Fibroblast of lung (primary cell): ENCODE measurements around the gene NLRP4. TPM values are rescaled to one million over a fixed set of nuclear protein-coding genes. Genes with fewer than 3 reads are reported as not detected.

Source experiments
- DNase-seq, 2 donors: peaks; one replicate each; pipeline versions ENCODE4 v3.0.0 to v3.0.0-alpha.2; 2010; ENCODE audit warnings: low read depth in 2 of 2
- H2AFZ ChIP-seq: 2 replicates; pipeline ENCODE4 v1.5.1; 2012; ENCODE audit warnings: low read length, control low read depth, inconsistent platforms
- H3K27ac ChIP-seq: 2 replicates; pipeline ENCODE4 v1.5.1; 2011; ENCODE audit warnings: low read length, control low read depth; ENCODE audit not compliant: insufficient read depth
- H3K27me3 ChIP-seq: 2 replicates; pipeline ENCODE4 v1.5.1; 2011; ENCODE audit warnings: mild to moderate bottlenecking, low read length; ENCODE audit not compliant: control insufficient read depth, insufficient read depth
- H3K36me3 ChIP-seq: 2 replicates; pipeline ENCODE4 v1.5.1; 2011; ENCODE audit warnings: low read length; ENCODE audit not compliant: control insufficient read depth, insufficient read depth
- H3K4me1 ChIP-seq: 2 replicates; pipeline ENCODE4 v1.5.1; 2011; ENCODE audit warnings: low read length; ENCODE audit not compliant: control insufficient read depth, insufficient read depth; ENCODE audit errors: extremely low read depth
- H3K4me2 ChIP-seq: 2 replicates; pipeline ENCODE4 v1.5.1; 2011; ENCODE audit warnings: low read length, control low read depth; ENCODE audit not compliant: insufficient read depth; ENCODE audit errors: extremely low read depth
- H3K4me3 ChIP-seq, 4 experiments: fragments of 200-600 bp in 1 of 4; sonication (generic) in 1 of 4; replicated peaks in 1 of 4; 2 replicates each; pipeline ENCODE4 v1.5.1; 2011 to 2016; ENCODE audit warnings: low read length in 4 of 4, low read depth in 3 of 4, mild to moderate bottlenecking in 3 of 4, control low read depth in 2 of 4, inconsistent platforms in 1 of 4, mixed read lengths in 1 of 4; ENCODE audit not compliant: insufficient read depth in 1 of 4; ENCODE audit errors: control extremely low read depth in 1 of 4
- H3K79me2 ChIP-seq: 2 replicates; pipeline ENCODE4 v1.5.1; 2012; ENCODE audit warnings: mild to moderate bottlenecking, low read length, inconsistent platforms; ENCODE audit not compliant: control insufficient read depth, insufficient read depth
- H3K9ac ChIP-seq: 2 replicates; pipeline ENCODE4 v1.5.1; 2011; ENCODE audit warnings: mild to moderate bottlenecking, low read length, control low read depth; ENCODE audit not compliant: insufficient read depth
- H3K9me3 ChIP-seq: 2 replicates; pipeline ENCODE4 v1.5.1; 2012; ENCODE audit warnings: low read depth, low read length; ENCODE audit not compliant: control insufficient read depth, insufficient read depth
- H4K20me1 ChIP-seq: 2 replicates; pipeline ENCODE4 v1.5.1; 2011; ENCODE audit warnings: low read length; ENCODE audit not compliant: control insufficient read depth, insufficient read depth; ENCODE audit errors: extremely low read depth
- EZH2 ChIP-seq: IDR thresholded peaks from 2 replicates; pipeline ENCODE4 v1.5.1; 2012; ENCODE audit warnings: low read length, control low read depth, mild to moderate bottlenecking; ENCODE audit errors: missing control alignments
- polyA minus RNA-seq: library from RNA; depleted of rRNA, polyadenylated mRNA; stranded (reverse); fragments of >200 nt; gene quantifications from 2 replicates; pipeline ENCODE4 v1.2.3, GENCODE V29; 2011; ENCODE audit warnings: low replicate concordance
- polyA plus RNA-seq, 2 donors: library from polyadenylated mRNA; depleted of rRNA in 1 of 2; stranded (reverse) in 1 of 2; unstranded in 1 of 2; fragments of >200 nt; gene quantifications; 2 replicates each; pipeline ENCODE4 v1.2.1, GENCODE V29; 2011 to 2012; ENCODE audit warnings: missing spikeins in 1 of 2
- total RNA-seq: library from RNA; depleted of rRNA; stranded (reverse); fragments of >200 nt; gene quantifications from 2 replicates; pipeline ENCODE4 v1.2.1, GENCODE V29; 2014
- TF ChIP-seq, protein P1 (sequence below), 2 donors: IDR thresholded peaks in 1 of 2; conservative IDR thresholded peaks in 1 of 2; 1 replicate in 1 of 2; 2 replicates in 1 of 2; pipeline ENCODE4 v1.5.1; 2011 to 2012; ENCODE audit warnings: low read length in 2 of 2, control low read depth in 1 of 2, inconsistent platforms in 1 of 2, low read depth in 1 of 2, mild to moderate bottlenecking in 1 of 2

NLRP4 gene, protein sequence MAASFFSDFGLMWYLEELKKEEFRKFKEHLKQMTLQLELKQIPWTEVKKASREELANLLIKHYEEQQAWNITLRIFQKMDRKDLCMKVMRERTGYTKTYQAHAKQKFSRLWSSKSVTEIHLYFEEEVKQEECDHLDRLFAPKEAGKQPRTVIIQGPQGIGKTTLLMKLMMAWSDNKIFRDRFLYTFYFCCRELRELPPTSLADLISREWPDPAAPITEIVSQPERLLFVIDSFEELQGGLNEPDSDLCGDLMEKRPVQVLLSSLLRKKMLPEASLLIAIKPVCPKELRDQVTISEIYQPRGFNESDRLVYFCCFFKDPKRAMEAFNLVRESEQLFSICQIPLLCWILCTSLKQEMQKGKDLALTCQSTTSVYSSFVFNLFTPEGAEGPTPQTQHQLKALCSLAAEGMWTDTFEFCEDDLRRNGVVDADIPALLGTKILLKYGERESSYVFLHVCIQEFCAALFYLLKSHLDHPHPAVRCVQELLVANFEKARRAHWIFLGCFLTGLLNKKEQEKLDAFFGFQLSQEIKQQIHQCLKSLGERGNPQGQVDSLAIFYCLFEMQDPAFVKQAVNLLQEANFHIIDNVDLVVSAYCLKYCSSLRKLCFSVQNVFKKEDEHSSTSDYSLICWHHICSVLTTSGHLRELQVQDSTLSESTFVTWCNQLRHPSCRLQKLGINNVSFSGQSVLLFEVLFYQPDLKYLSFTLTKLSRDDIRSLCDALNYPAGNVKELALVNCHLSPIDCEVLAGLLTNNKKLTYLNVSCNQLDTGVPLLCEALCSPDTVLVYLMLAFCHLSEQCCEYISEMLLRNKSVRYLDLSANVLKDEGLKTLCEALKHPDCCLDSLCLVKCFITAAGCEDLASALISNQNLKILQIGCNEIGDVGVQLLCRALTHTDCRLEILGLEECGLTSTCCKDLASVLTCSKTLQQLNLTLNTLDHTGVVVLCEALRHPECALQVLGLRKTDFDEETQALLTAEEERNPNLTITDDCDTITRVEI
- total RNA-seq: not detected in 2 replicates
- not detected in 2 replicates for polyA plus RNA-seq
- polyA plus RNA-seq (2012): not detected in 2 replicates
- not detected in 2 replicates for polyA minus RNA-seq

GRCh38 chr19:55836340-55836739 is at the start of gene NLRP4:
Gene NLRP4 (plus strand): TSS chr19:55836540. CDS start chr19:55852081, 15,541 bp downstream.
- Histone ChIP-seq H3K4me1 (no peaks in the 10 kb centered on the region), H3K4me3 (no peak within 1 kb of the TSS), H3K79me2 (no peaks in the 10 kb centered on the region), H3K9ac (no peak within 1 kb of the TSS), H3K27ac (no peak within 1 kb of the TSS), H3K36me3 (no peaks in the 10 kb centered on the region), H3K4me2 (no peak within 1 kb of the TSS), H3K9me3 (no peaks in the 10 kb centered on the region), H4K20me1 (no peaks in the 10 kb centered on the region), H2AFZ (no peak within 1 kb of the TSS), H3K27me3 (no peaks in the 10 kb centered on the region)
- TF ChIP-seq, protein P1, sequence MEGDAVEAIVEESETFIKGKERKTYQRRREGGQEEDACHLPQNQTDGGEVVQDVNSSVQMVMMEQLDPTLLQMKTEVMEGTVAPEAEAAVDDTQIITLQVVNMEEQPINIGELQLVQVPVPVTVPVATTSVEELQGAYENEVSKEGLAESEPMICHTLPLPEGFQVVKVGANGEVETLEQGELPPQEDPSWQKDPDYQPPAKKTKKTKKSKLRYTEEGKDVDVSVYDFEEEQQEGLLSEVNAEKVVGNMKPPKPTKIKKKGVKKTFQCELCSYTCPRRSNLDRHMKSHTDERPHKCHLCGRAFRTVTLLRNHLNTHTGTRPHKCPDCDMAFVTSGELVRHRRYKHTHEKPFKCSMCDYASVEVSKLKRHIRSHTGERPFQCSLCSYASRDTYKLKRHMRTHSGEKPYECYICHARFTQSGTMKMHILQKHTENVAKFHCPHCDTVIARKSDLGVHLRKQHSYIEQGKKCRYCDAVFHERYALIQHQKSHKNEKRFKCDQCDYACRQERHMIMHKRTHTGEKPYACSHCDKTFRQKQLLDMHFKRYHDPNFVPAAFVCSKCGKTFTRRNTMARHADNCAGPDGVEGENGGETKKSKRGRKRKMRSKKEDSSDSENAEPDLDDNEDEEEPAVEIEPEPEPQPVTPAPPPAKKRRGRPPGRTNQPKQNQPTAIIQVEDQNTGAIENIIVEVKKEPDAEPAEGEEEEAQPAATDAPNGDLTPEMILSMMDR (conservative IDR thresholded peaks at IDR 0.05 in 1 of 2, IDR thresholded peaks at IDR 0.05 in 1 of 2; ENCODE audit: low read depth in 1 of 2, low read length in 2 of 2): no peak
- no peak for TF ChIP-seq EZH2
- no peak for DNase-seq

GRCh38 chr19:55795021-55795420 is 41.3 kb upstream of the NLRP4 start:
- H3K79me2 ChIP-seq: no peaks in the 10 kb centered on the region
- no peak overlapping the region for H3K9ac ChIP-seq
- H3K27ac ChIP-seq: no peak overlapping the region
- H2AFZ ChIP-seq: no peak overlapping the region
- H3K36me3 ChIP-seq: no peaks in the 10 kb centered on the region
- H3K4me1 ChIP-seq: no peaks in the 10 kb centered on the region
- no peak overlapping the region for H3K4me3 ChIP-seq
- no peaks in the 10 kb centered on the region for H4K20me1 ChIP-seq
- DNase-seq: no peak
- H3K4me2 ChIP-seq: no peak overlapping the region
- H3K9me3 ChIP-seq: no peaks in the 10 kb centered on the region
- no peaks in the 10 kb centered on the region for H3K27me3 ChIP-seq
- TF ChIP-seq EZH2: no peak

GRCh38 chr19:55801416-55801815 is 34.9 kb upstream of the NLRP4 start:
- no peak overlapping the region for H3K27ac ChIP-seq
- H2AFZ ChIP-seq: no peak overlapping the region
- H3K79me2 ChIP-seq: no peaks in the 10 kb centered on the region
- H3K4me1 ChIP-seq: no peaks in the 10 kb centered on the region
- no peaks in the 10 kb centered on the region for H3K36me3 ChIP-seq
- H3K4me2 ChIP-seq: no peak overlapping the region
- TF ChIP-seq, protein P1 (conservative IDR thresholded peaks at IDR 0.05 in 1 of 2, IDR thresholded peaks at IDR 0.05 in 1 of 2; ENCODE audit: low read depth in 1 of 2, low read length in 2 of 2): no peak
- TF ChIP-seq EZH2: no peak
- DNase-seq: no peak
- no peaks in the 10 kb centered on the region for H3K9me3 ChIP-seq
- H3K27me3 ChIP-seq: no peaks in the 10 kb centered on the region
- H3K4me3 ChIP-seq: no peak overlapping the region
- no peak overlapping the region for H3K9ac ChIP-seq
- H4K20me1 ChIP-seq: no peaks in the 10 kb centered on the region
